DOHH2 (cell line): ENCODE measurements around the gene RPL19.

Source experiments
- H3F3A ChIP-seq: fragments of 200-600 bp; sonication (generic), shearing (Covaris generic); 2 replicates; pipeline ENCODE4 v1.6.0; 2016; ENCODE audit warnings: antibody characterized with exemption, mild to moderate bottlenecking; ENCODE audit not compliant: control insufficient read depth, insufficient read depth
- H3K27ac ChIP-seq: fragments of 200-600 bp; sonication (generic); 2 replicates; pipeline ENCODE4 v1.5.1; 2014; ENCODE audit warnings: low read depth, mild to moderate bottlenecking, low read length, moderate library complexity
- H3K27me3 ChIP-seq: fragments of 200-600 bp; sonication (generic); 2 replicates; pipeline ENCODE4 v1.6.1; 2014; ENCODE audit warnings: mild to moderate bottlenecking, low read length, mixed read lengths; ENCODE audit not compliant: control insufficient read depth
- H3K36me3 ChIP-seq: fragments of 200-600 bp; sonication (generic); 2 replicates; pipeline ENCODE4 v1.6.1; 2014; ENCODE audit warnings: mild to moderate bottlenecking, low read length, moderate library complexity, mixed read lengths; ENCODE audit not compliant: control insufficient read depth
- H3K4me1 ChIP-seq: fragments of 200-600 bp; sonication (generic); 2 replicates; pipeline ENCODE4 v1.6.1; 2014; ENCODE audit warnings: mild to moderate bottlenecking, low read length, mixed read lengths; ENCODE audit not compliant: control insufficient read depth
- H3K4me2 ChIP-seq: fragments of 200-600 bp; sonication (generic); 2 replicates; pipeline ENCODE4 v1.6.0; 2014; ENCODE audit warnings: mild to moderate bottlenecking, low read length, moderate library complexity
- H3K4me3 ChIP-seq: fragments of 200-600 bp; sonication (generic); 2 replicates; pipeline ENCODE4 v1.5.1; 2014; ENCODE audit warnings: mild to moderate bottlenecking, low read length, mixed read lengths
- H3K79me2 ChIP-seq: fragments of 200-600 bp; sonication (generic); 2 replicates; pipeline ENCODE4 v1.6.1; 2014; ENCODE audit warnings: mild to moderate bottlenecking, low read length, mixed read lengths; ENCODE audit not compliant: control insufficient read depth
- H3K9me2 ChIP-seq: fragments of 200-600 bp; sonication (generic); replicated peaks from 2 replicates; pipeline ENCODE4 v1.6.1; 2014; ENCODE audit warnings: mild to moderate bottlenecking, low read length, mixed read lengths; ENCODE audit not compliant: control insufficient read depth
- H3K9me3 ChIP-seq: fragments of 200-600 bp; sonication (generic); 2 replicates; pipeline ENCODE4 v1.6.1; 2014; ENCODE audit warnings: antibody characterized with exemption, low read length, mixed read lengths; ENCODE audit not compliant: control insufficient read depth, insufficient read depth
- H4K20me1 ChIP-seq: fragments of 200-600 bp; sonication (generic); 2 replicates; pipeline ENCODE4 v1.6.0; 2014; ENCODE audit warnings: low read depth, mild to moderate bottlenecking, antibody characterized with exemption, low read length, moderate library complexity; ENCODE audit not compliant: control insufficient read depth, insufficient read depth
- EZH2phosphoT487 ChIP-seq: fragments of 200-600 bp; sonication (generic); IDR thresholded peaks from 2 replicates; pipeline ENCODE4 v1.6.1; 2017; ENCODE audit warnings: borderline replicate concordance, mild to moderate bottlenecking, antibody characterized with exemption, low read length, moderate library complexity, mixed read lengths
- TF ChIP-seq, protein P1 (sequence below): fragments of 200-600 bp; sonication (generic); IDR thresholded peaks from one replicate; pipeline ENCODE4 v1.5.1; 2014; ENCODE audit warnings: antibody characterized with exemption, mild to moderate bottlenecking, low read depth, low read length; ENCODE audit not compliant: poor library complexity, severe bottlenecking

The RPL19 gene

DNA sequence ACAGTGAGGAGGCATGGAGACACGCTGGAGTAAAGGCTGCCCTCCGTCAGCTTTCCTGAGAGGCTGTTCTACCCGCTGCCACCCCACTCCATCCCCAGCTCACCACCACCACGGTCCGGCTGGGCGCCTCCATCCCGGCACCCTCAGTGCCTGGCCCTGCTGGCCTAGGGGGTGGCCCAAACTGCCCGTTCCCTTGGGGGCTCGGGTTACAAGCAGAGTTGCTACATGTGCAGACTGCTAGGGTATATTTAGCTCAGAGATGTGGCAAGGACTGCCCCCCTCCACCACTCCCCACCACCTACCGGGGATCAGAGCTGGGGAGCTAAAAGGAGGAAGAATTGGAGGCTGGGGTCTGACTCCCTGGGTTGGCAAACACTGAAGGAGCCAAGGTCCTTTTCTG, 6.7 kb upstream of the RPL19 start:
- H3K4me3 ChIP-seq: no peak overlapping the region
- H3K9me3 ChIP-seq: no peaks in the 10 kb centered on the region
- no peak overlapping the region for H3K27ac ChIP-seq
- peaks cover 28% of the 10 kb centered on the region for H3K79me2 ChIP-seq
- H4K20me1 ChIP-seq: peaks cover 5% of the 10 kb centered on the region; the same call in 1 of the 2 replicates
- H3K4me2 ChIP-seq: no peak overlapping the region
- no peaks in the 10 kb centered on the region for H3K9me2 ChIP-seq
- H3K4me1 ChIP-seq: peaks cover 23% of the 10 kb centered on the region
- no peaks in the 10 kb centered on the region for H3K27me3 ChIP-seq
- TF ChIP-seq EZH2phosphoT487: no peak
- TF ChIP-seq, protein P1, sequence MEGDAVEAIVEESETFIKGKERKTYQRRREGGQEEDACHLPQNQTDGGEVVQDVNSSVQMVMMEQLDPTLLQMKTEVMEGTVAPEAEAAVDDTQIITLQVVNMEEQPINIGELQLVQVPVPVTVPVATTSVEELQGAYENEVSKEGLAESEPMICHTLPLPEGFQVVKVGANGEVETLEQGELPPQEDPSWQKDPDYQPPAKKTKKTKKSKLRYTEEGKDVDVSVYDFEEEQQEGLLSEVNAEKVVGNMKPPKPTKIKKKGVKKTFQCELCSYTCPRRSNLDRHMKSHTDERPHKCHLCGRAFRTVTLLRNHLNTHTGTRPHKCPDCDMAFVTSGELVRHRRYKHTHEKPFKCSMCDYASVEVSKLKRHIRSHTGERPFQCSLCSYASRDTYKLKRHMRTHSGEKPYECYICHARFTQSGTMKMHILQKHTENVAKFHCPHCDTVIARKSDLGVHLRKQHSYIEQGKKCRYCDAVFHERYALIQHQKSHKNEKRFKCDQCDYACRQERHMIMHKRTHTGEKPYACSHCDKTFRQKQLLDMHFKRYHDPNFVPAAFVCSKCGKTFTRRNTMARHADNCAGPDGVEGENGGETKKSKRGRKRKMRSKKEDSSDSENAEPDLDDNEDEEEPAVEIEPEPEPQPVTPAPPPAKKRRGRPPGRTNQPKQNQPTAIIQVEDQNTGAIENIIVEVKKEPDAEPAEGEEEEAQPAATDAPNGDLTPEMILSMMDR: no peak
- H3K36me3 ChIP-seq: peaks cover 59% of the 10 kb centered on the region
- H3F3A ChIP-seq: peaks cover 4% of the 10 kb centered on the region

DNA sequence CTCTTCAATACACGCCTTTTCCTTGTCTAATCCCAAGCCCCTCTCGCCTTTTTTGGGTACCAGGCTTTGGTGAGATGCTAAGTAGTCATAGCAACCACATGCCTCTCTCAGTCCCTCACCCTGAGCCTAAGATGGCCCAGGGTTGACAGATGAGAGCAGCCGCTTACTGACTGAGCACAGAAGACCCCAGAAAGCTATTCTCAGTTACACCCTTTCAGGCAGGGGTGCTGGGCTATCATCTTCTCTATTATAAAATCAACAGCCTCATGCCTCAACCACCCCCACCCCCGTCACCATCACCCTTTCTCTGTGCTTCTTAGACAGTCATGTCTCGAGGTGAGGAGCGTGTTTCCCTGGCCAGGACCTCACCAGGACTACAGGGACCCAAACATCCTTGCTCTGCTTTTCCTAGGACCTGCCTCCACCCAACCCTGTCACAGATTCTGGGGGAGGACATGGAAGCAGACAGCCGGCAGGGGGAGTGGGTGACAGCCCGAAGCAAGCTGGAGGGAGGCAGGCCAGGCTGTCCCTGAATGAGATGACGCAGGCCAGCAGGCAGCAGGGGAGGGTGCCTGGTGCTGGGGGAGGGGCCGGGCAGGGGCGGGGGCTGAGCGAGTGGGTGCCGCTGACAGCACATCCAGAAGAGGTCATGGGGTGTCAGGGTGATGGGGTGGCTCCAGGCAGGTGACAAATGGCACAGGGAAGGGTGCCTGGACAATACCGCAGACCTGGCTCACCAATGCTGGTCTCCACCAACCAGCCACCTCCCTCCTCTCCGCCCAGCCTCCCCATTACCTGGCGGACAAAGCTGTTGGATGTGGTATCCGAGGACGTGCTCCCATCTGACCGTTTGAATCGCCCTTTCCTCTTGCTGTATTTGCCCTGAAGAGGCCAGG, 5.7 kb upstream of the RPL19 start:
- Histone ChIP-seq H3K36me3 (peaks cover 56% of the 10 kb centered on the region), H3K79me2 (peaks cover 28% of the 10 kb centered on the region), H3K4me1 (peaks cover 32% of the 10 kb centered on the region), H3K9me2 (no peaks in the 10 kb centered on the region), H3F3A (peaks cover 13% of the 10 kb centered on the region), H3K9me3 (no peaks in the 10 kb centered on the region), H3K27me3 (no peaks in the 10 kb centered on the region), H3K4me2 (no peak overlapping the region; the same call in 1 of the 2 replicates), H3K27ac (no peak overlapping the region), H3K4me3 (no peak overlapping the region), H4K20me1 (peaks cover 5% of the 10 kb centered on the region; the same call in 1 of the 2 replicates)
- TF ChIP-seq, protein P1: no peak
- TF ChIP-seq EZH2phosphoT487: no peak

DNA sequence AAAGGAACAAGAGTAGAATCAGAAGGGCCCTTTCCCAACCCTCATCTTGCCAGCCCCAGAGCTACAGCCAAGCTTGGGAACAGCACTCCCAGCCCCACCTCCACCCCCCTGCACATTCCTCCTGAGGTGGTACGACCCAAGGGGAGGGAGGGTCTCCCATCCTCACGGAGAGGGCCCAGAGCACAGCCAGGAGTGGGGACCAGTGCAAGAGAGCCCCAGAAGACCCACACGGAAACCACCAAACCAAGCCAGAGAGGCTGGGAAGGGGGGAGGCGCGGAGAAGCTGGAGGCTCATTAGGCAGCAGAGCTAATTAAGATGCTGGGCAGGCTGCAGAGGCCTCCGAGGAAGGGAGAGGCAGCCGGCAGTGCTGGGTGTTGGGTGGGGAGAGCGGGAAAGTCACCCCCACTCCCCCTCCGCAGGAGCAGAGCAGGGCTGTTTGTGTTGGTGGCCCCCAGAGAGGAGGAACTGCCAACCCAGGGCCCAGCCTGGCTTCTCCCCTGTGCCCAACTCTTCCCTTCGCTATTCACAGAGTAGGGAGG, 5.0 kb upstream of the RPL19 start:
- peaks cover 56% of the 10 kb centered on the region for H3K36me3 ChIP-seq
- peaks cover 36% of the 10 kb centered on the region for H3K4me1 ChIP-seq
- no peak for TF ChIP-seq EZH2phosphoT487
- no peaks in the 10 kb centered on the region for H3K9me2 ChIP-seq
- no peak overlapping the region for H3K27ac ChIP-seq
- H3K4me3 ChIP-seq: peak overlapping the region; percentile 100; the same call in 1 of the 2 replicates
- H3K79me2 ChIP-seq: peaks cover 30% of the 10 kb centered on the region
- no peaks in the 10 kb centered on the region for H3K27me3 ChIP-seq
- peak overlapping the region; percentile 98; the same call in 1 of the 2 replicates for H3K4me2 ChIP-seq
- peaks cover 16% of the 10 kb centered on the region for H3F3A ChIP-seq
- peaks cover 5% of the 10 kb centered on the region; the same call in 1 of the 2 replicates for H4K20me1 ChIP-seq
- H3K9me3 ChIP-seq: no peaks in the 10 kb centered on the region

GRCh38 chr17:39195568-39196160, 4.4 kb upstream of the RPL19 start:
- no peaks in the 10 kb centered on the region for H3K9me2 ChIP-seq
- H3K27me3 ChIP-seq: no peaks in the 10 kb centered on the region
- peaks cover 36% of the 10 kb centered on the region for H3K79me2 ChIP-seq
- H3K4me2 ChIP-seq: peak overlapping the region; percentile 98
- no peak overlapping the region; the same call in 1 of the 2 replicates for H3K27ac ChIP-seq
- peak overlapping the region; percentile 100 for H3K4me3 ChIP-seq
- H3K36me3 ChIP-seq: peaks cover 59% of the 10 kb centered on the region
- H3F3A ChIP-seq: peaks cover 21% of the 10 kb centered on the region
- peaks cover 5% of the 10 kb centered on the region; the same call in 1 of the 2 replicates for H4K20me1 ChIP-seq
- H3K9me3 ChIP-seq: no peaks in the 10 kb centered on the region
- TF ChIP-seq, protein P1: no peak
- no peak for TF ChIP-seq EZH2phosphoT487
- peaks cover 36% of the 10 kb centered on the region for H3K4me1 ChIP-seq
